ENCODE results near the gene PRPF40B.

PRPF40B gene

GRCh38 chr12:49684310-49684854 lies 61.0 kb downstream of the PRPF40B start:
- H3K79me2 ChIP-seq (ENCODE audit: insufficient read depth, low read length) = no peaks in the 10 kb centered on the region
- no peaks in the 10 kb centered on the region for H4K20me1 ChIP-seq (ENCODE audit: insufficient read depth, low read length)
- no peaks in the 10 kb centered on the region for H3K27me3 ChIP-seq (ENCODE audit: insufficient read depth, low read length)

GRCh38 chr12:49687941-49688340 lies 64.6 kb downstream of the PRPF40B start:
- Histone ChIP-seq H3K27ac (ENCODE audit: low read depth, low read length, poor library complexity, severe bottlenecking) (no peak overlapping the region), H3K27me3 (ENCODE audit: insufficient read depth, low read length) (no peaks in the 10 kb centered on the region), H4K20me1 (ENCODE audit: insufficient read depth, low read length) (no peaks in the 10 kb centered on the region)

More at GRCh38 chr12:49684310-49684854, 61.0 kb downstream of the PRPF40B start:
- TF ChIP-seq EZH2 (IDR thresholded peaks at IDR 0.05; ENCODE audit: borderline replicate concordance, low read length) (no peak), CTCF (IDR thresholded peaks at IDR 0.05; ENCODE audit: low read length) (no peak)
- H3K36me3 ChIP-seq (ENCODE audit: insufficient read depth, low read length) = no peaks in the 10 kb centered on the region; the same call in 1 of the 2 replicates
- no peaks in the 10 kb centered on the region for H3F3A ChIP-seq (ENCODE audit: insufficient read depth, low read length)
- H2AFZ ChIP-seq (ENCODE audit: low read length) = no peak overlapping the region
- no peak overlapping the region for H3K27ac ChIP-seq (ENCODE audit: low read depth, low read length, poor library complexity, severe bottlenecking)
- no peak overlapping the region for H3K4me3 ChIP-seq (ENCODE audit: low read depth, low read length, poor library complexity, severe bottlenecking)
- no peak overlapping the region for H3K4me2 ChIP-seq (ENCODE audit: low read length)
- H3K9ac ChIP-seq (ENCODE audit: low read length) = no peak overlapping the region
- no peaks in the 10 kb centered on the region for H3K4me1 ChIP-seq (ENCODE audit: insufficient read depth, low read length, severe bottlenecking)
- no peaks in the 10 kb centered on the region for H3K9me2 ChIP-seq (ENCODE audit: low read depth, low read length)
- H3K9me3 ChIP-seq (ENCODE audit: low read length) = no peaks in the 10 kb centered on the region

GRCh38 chr12:49689237-49689636 lies 65.9 kb downstream of the PRPF40B start:
- no peaks in the 10 kb centered on the region for H3K9me2 ChIP-seq (ENCODE audit: low read depth, low read length)
- H3K4me2 ChIP-seq (ENCODE audit: low read length) = no peak overlapping the region
- H3K27me3 ChIP-seq (ENCODE audit: insufficient read depth, low read length) = no peaks in the 10 kb centered on the region
- TF ChIP-seq EZH2 (IDR thresholded peaks at IDR 0.05; ENCODE audit: borderline replicate concordance, low read length) = no peak
- TF ChIP-seq CTCF (IDR thresholded peaks at IDR 0.05; ENCODE audit: low read length) = no peak
- no peaks in the 10 kb centered on the region for H4K20me1 ChIP-seq (ENCODE audit: insufficient read depth, low read length)
- H3K79me2 ChIP-seq (ENCODE audit: insufficient read depth, low read length) = no peaks in the 10 kb centered on the region
- H3F3A ChIP-seq (ENCODE audit: insufficient read depth, low read length) = no peaks in the 10 kb centered on the region
- H2AFZ ChIP-seq (ENCODE audit: low read length) = no peak overlapping the region
- no peaks in the 10 kb centered on the region; the same call in 1 of the 2 replicates for H3K36me3 ChIP-seq (ENCODE audit: insufficient read depth, low read length)
- no peak overlapping the region for H3K4me3 ChIP-seq (ENCODE audit: low read depth, low read length, poor library complexity, severe bottlenecking)
- H3K27ac ChIP-seq (ENCODE audit: low read depth, low read length, poor library complexity, severe bottlenecking) = no peak overlapping the region
- no peaks in the 10 kb centered on the region for H3K9me3 ChIP-seq (ENCODE audit: low read length)
- peaks cover 10% of the 10 kb centered on the region for H3K4me1 ChIP-seq (ENCODE audit: insufficient read depth, low read length, severe bottlenecking)
- H3K9ac ChIP-seq (ENCODE audit: low read length) = no peak overlapping the region

More at GRCh38 chr12:49687941-49688340, 64.6 kb downstream of the PRPF40B start:
- Histone ChIP-seq H3K9me2 (ENCODE audit: low read depth, low read length) (no peaks in the 10 kb centered on the region), H3K4me2 (ENCODE audit: low read length) (no peak overlapping the region), H3K36me3 (ENCODE audit: insufficient read depth, low read length) (no peaks in the 10 kb centered on the region; the same call in 1 of the 2 replicates), H3K4me1 (ENCODE audit: insufficient read depth, low read length, severe bottlenecking) (peaks cover 10% of the 10 kb centered on the region), H3K4me3 (ENCODE audit: low read depth, low read length, poor library complexity, severe bottlenecking) (no peak overlapping the region), H3K9me3 (ENCODE audit: low read length) (no peaks in the 10 kb centered on the region), H3F3A (ENCODE audit: insufficient read depth, low read length) (no peaks in the 10 kb centered on the region), H3K79me2 (ENCODE audit: insufficient read depth, low read length) (no peaks in the 10 kb centered on the region), H2AFZ (ENCODE audit: low read length) (no peak overlapping the region), H3K9ac (ENCODE audit: low read length) (no peak overlapping the region)
- TF ChIP-seq EZH2 (IDR thresholded peaks at IDR 0.05; ENCODE audit: borderline replicate concordance, low read length) (no peak), CTCF (IDR thresholded peaks at IDR 0.05; ENCODE audit: low read length) (no peak)
